Stimulated activated CD4-positive, alpha-beta T cell treated with anti-CD3 and anti-CD28 coated beads, Interleukin-4, amount 100 ng/mL, for 24 hours (primary cell): ENCODE measurements around the gene KHDC4.
A peak's percentile ranks its signal among the peaks of the same experiment; 100 is the strongest.
"Not testable (repeated sequence)": the region's sequence is repeated elsewhere in the genome, so short reads cannot be mapped to it uniquely, and the experiment has no call there.

Source experiments
- DNase-seq: peaks from one replicate; pipeline ENCODE4 v3.0.0-alpha.2; 2020

Gene KHDC4

DNA sequence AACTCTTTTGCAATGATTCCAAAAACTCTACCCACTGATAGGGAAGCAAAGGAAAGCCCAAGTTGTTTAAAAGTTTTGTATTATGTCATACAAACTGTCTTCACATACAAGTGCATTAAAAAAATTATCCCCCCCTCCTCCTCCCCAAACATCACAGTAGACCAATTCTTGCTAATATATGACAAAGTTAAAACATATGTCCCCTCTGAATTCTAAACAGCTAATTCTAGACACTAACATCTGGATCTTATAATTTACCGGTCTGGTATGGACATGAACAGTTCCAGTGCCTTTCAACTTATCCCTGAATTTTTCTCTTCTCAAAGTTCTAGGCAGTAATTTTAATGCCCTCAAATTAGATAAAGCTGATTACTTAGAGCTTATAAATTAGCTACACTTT lies 36.5 kb downstream of the KHDC4 start:
- no peak for DNase-seq

- not testable (repeated sequence) for DNase-seq
Observed at GRCh38 chr1:155896476-155896875, 37.7 kb downstream of the KHDC4 start.

DNA sequence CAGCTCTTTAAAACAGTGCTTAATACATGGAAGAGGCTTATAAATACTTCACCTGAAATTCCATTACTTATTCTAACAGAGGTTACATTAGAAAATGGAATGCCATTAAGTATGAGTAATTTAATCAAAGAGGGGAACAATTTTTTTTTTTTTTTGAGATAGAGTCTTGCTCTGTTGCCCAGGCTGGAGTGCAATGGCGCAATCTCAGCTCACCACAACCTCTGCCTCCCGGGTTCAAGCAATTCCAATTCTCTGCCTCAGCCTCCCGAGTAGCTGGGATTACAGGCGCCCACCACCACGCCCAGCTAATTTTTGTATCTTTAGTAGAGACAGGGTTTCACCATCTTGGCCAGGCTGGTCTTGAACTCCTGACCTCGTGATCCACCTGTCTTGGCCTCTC lies 38.6 kb downstream of the KHDC4 start:
- not testable (repeated sequence) for DNase-seq

DNA sequence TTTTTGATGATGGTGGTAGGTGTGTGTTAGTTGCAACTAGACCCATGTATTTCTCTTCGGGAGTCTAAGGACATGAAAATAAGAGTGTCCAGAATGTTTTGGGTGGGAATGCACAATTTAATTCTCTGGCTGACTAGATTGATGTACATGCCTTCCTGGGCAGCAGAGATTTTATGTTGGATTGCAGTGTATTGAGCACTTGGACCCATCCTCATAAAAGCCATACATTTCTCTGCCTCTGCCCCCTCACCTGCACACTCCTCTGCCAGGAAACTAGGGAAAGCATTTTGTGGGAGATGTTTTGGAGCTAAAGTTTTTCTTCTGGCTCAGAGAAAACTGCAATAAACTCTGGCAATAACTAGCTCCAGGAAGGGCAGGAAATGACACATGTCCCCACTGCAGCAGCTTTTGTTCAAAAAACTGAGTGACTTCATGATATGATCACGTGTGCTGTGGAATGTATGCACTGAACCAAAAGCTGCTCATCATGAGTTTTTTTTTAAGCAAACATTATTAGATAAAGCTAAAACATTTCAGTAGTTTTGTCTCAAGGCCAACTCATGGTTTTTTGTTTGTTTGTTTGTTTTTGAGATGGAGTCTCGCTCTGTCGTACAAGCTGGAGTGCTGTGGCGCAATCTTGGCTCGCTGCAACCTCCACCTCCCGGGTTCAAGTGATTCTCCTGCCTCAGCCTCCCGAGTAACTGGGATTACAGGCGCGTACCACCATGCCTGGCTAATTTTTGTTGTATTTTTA lies 40.6 kb downstream of the KHDC4 start:
- peak; percentile 15 for DNase-seq

GRCh38 chr1:155892796-155893195 lies 41.4 kb downstream of the KHDC4 start:
- DNase-seq, result no peak

DNA sequence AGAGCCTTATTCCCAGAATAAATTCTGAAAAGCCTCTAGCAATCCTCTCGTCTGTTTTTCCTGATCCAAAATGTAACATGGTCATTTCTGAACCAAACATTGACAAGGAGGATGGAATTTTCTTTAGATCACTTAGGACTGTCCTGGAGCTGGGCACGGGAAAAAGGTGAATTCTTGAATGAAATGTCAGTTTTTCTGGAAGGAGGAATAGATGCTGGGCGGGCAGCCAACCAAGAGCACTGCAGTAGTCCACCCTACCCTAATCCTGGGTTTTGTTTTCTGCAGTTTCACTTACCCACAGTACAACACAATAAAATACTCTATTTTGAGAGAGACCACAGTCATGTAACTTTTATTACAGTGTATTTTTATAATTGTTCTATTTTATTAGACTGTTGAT lies 44.0 kb downstream of the KHDC4 start:
- no peak for DNase-seq

- DNase-seq, result no peak
Observed at GRCh38 chr1:155889566-155889965, 44.6 kb downstream of the KHDC4 start.

- no peak for DNase-seq
Observed at GRCh38 chr1:155888481-155888880, 45.7 kb downstream of the KHDC4 start.

DNA sequence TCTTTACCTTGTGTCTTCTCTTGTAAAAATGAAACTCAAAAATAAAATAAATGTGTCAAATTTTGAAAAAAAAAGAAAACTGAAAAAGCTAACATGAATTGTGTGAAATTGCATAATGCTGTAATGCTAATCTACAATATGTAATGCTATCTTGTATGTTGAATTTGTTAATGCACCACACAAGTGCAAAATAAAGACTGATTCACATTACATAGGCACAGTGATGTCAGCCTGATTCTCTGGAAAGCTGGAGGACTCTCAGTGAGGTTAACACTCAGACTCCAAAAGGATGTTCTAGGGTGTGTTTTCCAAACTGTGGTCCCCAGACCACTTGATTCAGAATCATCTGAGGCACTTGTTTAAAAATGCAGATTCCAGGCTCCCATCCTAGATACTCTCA lies 49.2 kb downstream of the KHDC4 start:
- no peak for DNase-seq

- no peak for DNase-seq
Observed at GRCh38 chr1:155884031-155884960, 49.9 kb downstream of the KHDC4 start.

- DNase-seq, result no peak
Observed at GRCh38 chr1:155882766-155883165, 51.4 kb downstream of the KHDC4 start.

- DNase-seq, result no peak
Observed at GRCh38 chr1:155882235-155882634, 52.0 kb downstream of the KHDC4 start.

- DNase-seq, result no peak
Observed at GRCh38 chr1:155880950-155881349, 53.3 kb downstream of the KHDC4 start.

DNA sequence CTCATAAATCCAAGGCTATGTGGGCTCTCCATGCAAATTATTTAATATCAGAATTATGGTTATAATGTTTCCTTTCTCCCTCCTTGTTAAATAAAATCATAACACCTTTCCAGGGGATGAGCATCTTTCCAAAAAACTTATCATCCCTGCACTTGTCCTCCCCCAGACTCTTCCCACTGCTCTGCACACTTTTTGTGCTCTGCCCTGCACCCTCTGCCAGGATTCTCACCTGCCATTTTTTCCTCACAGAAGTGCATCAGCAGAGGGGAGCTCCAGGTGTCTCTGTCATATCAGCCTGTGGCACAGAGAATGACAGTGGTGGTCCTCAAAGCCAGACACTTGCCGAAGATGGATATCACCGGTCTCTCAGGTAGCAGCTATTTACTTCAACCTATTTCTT lies 54.0 kb downstream of the KHDC4 start:
- DNase-seq, result no peak

- no peak for DNase-seq
Observed at GRCh38 chr1:155877945-155878344, 56.3 kb downstream of the KHDC4 start.

- no peak for DNase-seq
Observed at GRCh38 chr1:155873860-155874259, 60.4 kb downstream of the KHDC4 start.

GRCh38 chr1:155872527-155872926 lies 61.7 kb downstream of the KHDC4 start:
- DNase-seq, result no peak

DNA sequence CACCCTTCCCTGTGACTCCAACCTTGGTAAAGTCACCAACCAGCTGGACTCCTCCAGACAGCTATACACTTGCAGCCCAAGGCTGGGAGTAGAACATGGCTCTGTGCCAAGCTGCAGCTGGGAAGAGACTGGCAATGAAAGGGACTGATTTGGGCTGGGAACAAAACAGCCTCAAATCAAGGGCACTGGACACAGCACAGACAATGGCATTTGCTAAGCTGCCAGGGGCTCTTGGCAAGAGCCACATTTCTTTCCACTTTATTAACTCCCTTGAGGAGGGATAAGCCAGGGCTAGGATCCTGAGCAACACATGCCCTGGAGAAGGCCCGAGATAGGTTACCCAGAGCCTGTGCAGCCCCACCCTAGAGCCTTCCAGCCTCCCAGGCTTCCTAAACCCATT lies 62.8 kb downstream of the KHDC4 start:
- DNase-seq, result no peak

DNA sequence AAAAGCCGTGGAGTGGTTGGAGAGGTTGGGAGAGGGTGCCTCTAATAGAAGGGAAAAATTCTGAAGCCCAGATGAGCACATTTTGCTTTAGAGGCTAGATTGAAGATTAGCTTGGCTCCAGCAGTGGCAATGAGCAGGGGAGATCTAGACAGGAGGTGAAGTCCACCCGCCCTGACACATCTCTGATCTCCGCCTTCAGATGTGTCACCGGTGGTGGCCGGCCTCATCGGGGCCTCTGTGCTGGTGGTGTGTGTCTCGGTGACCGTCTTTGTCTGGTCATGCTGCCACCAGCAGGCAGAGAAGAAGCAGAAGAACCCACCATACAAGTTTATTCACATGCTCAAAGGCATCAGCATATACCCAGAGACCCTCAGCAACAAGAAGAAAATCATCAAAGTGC lies 66.4 kb downstream of the KHDC4 start:
- no peak for DNase-seq

DNA sequence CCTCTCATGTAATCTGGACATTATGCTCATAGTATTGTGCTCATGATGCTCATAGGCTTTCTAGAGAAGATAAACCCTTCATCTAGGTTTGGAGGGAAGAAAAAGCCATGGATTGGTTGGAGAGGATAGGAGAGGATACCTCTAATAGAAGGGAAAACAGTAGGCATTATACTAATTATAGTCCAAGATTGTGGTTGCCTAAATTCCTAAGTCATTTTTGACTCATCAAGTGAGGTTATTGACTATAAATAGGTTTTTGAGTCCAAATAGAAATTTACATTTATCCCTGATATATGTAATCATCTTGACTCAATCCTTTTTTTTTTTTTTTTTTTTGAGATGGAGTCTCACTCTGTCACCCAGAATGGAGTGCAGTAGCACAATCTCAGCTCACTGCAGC lies 69.8 kb downstream of the KHDC4 start:
- no peak for DNase-seq
